ENCODE measurements around the gene ZNF565.

ZNF565 gene

DNA sequence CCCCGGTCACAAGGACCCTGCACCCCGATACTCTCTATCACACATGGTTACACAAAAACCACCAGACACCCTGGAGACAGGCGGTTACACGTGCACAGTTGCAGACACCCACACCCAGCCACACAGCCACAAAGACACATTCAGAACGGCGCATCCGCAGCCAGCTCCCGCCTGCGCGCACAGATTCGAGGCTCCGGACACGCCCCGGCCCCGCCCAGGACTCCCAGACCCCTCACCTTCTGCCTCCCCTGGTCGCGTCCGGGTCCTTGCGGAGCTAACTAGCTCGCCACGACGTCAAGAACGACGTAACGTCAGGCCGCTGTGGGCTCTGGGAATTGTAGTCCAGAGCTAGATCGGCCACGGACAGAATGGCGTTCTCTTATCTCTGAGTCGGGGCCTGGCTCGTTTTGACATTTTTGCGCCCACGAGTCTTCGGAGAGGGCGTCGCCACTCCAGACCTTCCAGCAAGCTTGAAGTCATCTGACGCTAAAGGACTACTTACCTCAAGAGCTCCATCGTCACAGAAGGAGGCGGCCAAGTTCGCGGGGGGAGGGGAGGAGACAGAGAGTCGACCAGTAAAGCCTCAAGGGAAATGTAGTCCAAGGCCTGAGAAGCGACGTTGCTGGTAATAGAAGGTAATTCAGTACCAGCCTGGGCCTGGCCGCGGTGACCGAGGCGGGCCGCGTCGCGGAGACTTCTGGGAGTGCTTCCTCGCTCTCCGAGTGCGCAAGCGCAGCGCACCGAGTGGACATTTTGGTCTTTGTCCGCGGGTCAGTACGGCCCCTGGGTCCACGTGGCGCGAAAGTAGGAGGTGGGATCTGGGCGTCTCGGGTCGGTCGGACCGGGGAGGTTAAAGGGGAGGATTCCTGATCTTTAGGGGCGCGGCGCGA, at the start of gene ZNF565, which contains the start of gene ZNF146:
ZNF565 (minus strand) TSS at position 280 of the 890 bp plus-strand sequence. CDS start 12,680 bp downstream, outside the sequence.
ZNF146 (plus strand) TSS at position 721 of the 890 bp plus-strand sequence. CDS start 21,335 bp downstream, outside the sequence.
- Histone ChIP-seq H3K4me3 (ENCODE audit: low read depth in 1 of 5, low read length in 5 of 5) (peak within 1 kb of the TSS; percentile 63 to 99 (median 92)), H3K9ac (ENCODE audit: low read length in 5 of 5) (peak within 1 kb of the TSS; percentile 85 to 98 (median 90)), H3K27me3 (ENCODE audit: control insufficient read depth in 5 of 5, insufficient read depth in 4 of 5, low read length in 5 of 5) (no peaks in the 10 kb centered on the region), H3K27ac (ENCODE audit: low read depth, low read length) (peak within 1 kb of the TSS; percentile 98), H3K36me3 (ENCODE audit: control insufficient read depth in 5 of 5, insufficient read depth in 5 of 5, low read length in 5 of 5) (peaks cover 0 to 7% (median 2%) of the 10 kb centered on the region in 5 donors), H3K9me3 (ENCODE audit: control insufficient read depth in 5 of 5, low read length in 5 of 5) (no peaks in the 10 kb centered on the region), H3K4me1 (ENCODE audit: control insufficient read depth in 5 of 5, insufficient read depth in 5 of 5, low read length in 5 of 5) (peaks cover 3 to 23% (median 19%) of the 10 kb centered on the region in 5 donors)

DNA sequence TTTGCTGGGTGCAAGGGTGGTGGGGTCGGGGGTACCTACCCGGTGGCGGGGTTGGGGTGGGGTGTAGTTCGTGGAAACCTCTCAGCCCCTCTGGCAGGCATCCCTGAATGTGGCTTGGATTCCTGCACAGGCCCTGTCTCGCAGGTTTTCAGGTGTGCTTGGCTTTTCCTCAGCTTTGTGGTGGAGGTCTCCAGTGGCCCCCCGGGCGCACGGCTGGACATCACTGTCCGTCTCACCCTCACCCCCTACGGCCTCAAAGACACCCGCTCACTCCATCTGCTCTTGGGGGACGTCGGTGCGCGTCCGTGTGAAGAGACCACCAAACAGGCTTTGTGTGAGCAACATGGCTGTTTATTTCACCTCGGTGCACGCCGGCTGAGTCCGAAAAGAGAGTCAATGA, 44.7 kb upstream of the ZNF565 start:
- no peak overlapping the region for H3K4me3 ChIP-seq (ENCODE audit: low read depth in 1 of 5, low read length in 5 of 5)
- H3K27me3 ChIP-seq (ENCODE audit: control insufficient read depth in 5 of 5, insufficient read depth in 4 of 5, low read length in 5 of 5) = no peaks in the 10 kb centered on the region
- peaks cover 0 to 4% (median 2%) of the 10 kb centered on the region in 5 donors for H3K9me3 ChIP-seq (ENCODE audit: control insufficient read depth in 5 of 5, low read length in 5 of 5)
- H3K4me1 ChIP-seq (ENCODE audit: control insufficient read depth in 5 of 5, insufficient read depth in 5 of 5, low read length in 5 of 5) = peaks cover 0 to 18% (median 11%) of the 10 kb centered on the region in 5 donors
- peaks cover 0 to 4% (median 0%) of the 10 kb centered on the region in 5 donors for H3K36me3 ChIP-seq (ENCODE audit: control insufficient read depth in 5 of 5, insufficient read depth in 5 of 5, low read length in 5 of 5)
- H3K27ac ChIP-seq (ENCODE audit: low read depth, low read length) = no peak overlapping the region
- H3K9ac ChIP-seq (ENCODE audit: low read length in 5 of 5) = no peak overlapping the region

DNA sequence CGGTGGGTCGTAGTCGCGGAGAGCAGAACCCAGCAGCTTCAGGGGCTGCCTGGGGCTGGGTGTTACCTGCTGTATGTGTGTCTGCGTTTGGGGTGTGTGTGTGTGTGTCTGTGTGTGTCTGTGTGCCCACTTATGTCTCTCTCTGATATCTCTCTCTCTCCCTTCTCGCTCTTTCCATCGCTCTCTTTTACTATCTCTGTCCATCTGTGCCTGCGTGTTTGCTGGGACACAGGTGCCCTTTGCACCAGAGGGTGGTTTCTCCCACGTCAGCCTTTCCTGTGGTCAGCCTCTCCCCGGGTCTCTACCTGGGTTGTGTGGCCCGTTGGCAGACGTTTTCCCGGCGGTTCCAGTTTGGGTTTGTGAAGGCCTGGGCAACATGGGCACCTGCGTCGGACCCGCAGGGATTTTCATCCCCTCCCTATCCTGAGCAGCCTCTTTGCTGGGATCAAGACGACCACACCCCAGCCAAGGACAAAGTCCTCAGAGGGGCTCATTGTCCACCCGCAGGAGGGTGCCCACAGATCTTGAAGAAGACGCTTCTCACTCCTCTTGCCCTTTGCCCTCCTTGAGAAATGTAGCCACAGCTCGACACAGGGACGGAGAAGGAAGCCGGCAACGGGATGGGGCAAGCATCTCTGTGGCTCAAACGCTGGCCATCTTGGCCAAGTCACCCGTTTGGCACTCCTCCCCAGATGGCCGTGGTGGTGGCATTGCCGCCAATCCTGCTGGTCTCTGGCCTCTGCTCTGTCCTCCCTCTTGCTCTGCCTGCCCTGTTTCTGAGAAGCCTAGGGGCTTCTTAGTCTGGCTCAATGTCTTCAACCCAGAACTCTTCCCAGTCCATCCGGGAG, 43.8 kb upstream of the ZNF565 start:
- Histone ChIP-seq H3K9me3 (ENCODE audit: control insufficient read depth in 5 of 5, low read length in 5 of 5) (peaks cover 0 to 6% (median 2%) of the 10 kb centered on the region in 5 donors), H3K36me3 (ENCODE audit: control insufficient read depth in 5 of 5, insufficient read depth in 5 of 5, low read length in 5 of 5) (peaks cover 0 to 4% (median 0%) of the 10 kb centered on the region in 5 donors), H3K27ac (ENCODE audit: low read depth, low read length) (no peak overlapping the region), H3K4me3 (ENCODE audit: low read depth in 1 of 5, low read length in 5 of 5) (peak overlapping the region in 4 of 5 donors; percentile 53 to 72 (median 70)), H3K27me3 (ENCODE audit: control insufficient read depth in 5 of 5, insufficient read depth in 4 of 5, low read length in 5 of 5) (no peaks in the 10 kb centered on the region), H3K9ac (ENCODE audit: low read length in 5 of 5) (peak overlapping the region in 1 of 5 donors; percentile 80), H3K4me1 (ENCODE audit: control insufficient read depth in 5 of 5, insufficient read depth in 5 of 5, low read length in 5 of 5) (peaks cover 0 to 18% (median 11%) of the 10 kb centered on the region in 5 donors)

DNA sequence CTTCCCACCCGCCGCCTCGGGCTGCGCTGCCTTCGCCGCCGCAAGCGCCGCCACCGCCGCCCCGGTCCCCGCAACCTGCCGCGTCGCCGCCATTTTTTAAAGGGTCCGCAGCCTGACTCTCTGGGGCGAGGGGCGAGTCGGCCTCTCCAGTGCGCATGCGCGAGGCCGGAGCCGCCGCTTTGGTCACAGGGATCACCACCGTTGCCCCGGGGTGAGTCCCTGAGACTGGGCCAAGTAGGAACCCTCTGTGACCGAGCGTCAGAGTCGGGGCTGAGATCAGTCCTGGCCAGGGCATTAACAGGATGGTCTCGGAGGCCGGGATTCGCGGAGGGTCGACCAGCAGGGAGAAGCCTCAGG, 43.0 kb upstream of the ZNF565 start:
- Histone ChIP-seq H3K9me3 (ENCODE audit: control insufficient read depth in 5 of 5, low read length in 5 of 5) (peaks cover 0 to 6% (median 2%) of the 10 kb centered on the region in 5 donors), H3K27me3 (ENCODE audit: control insufficient read depth in 5 of 5, insufficient read depth in 4 of 5, low read length in 5 of 5) (no peaks in the 10 kb centered on the region), H3K4me3 (ENCODE audit: low read depth in 1 of 5, low read length in 5 of 5) (peak overlapping the region in 4 of 5 donors; percentile 53 to 72 (median 70)), H3K4me1 (ENCODE audit: control insufficient read depth in 5 of 5, insufficient read depth in 5 of 5, low read length in 5 of 5) (peaks cover 0 to 18% (median 11%) of the 10 kb centered on the region in 5 donors), H3K9ac (ENCODE audit: low read length in 5 of 5) (peak overlapping the region in 4 of 5 donors; percentile 35 to 80 (median 66)), H3K27ac (ENCODE audit: low read depth, low read length) (no peak overlapping the region), H3K36me3 (ENCODE audit: control insufficient read depth in 5 of 5, insufficient read depth in 5 of 5, low read length in 5 of 5) (peaks cover 0 to 4% (median 0%) of the 10 kb centered on the region in 5 donors)

GRCh38 chr19:36256853-36257519, 42.5 kb upstream of the ZNF565 start:
- Histone ChIP-seq H3K9me3 (ENCODE audit: control insufficient read depth in 5 of 5, low read length in 5 of 5) (peaks cover 0 to 6% (median 2%) of the 10 kb centered on the region in 5 donors), H3K27me3 (ENCODE audit: control insufficient read depth in 5 of 5, insufficient read depth in 4 of 5, low read length in 5 of 5) (no peaks in the 10 kb centered on the region), H3K36me3 (ENCODE audit: control insufficient read depth in 5 of 5, insufficient read depth in 5 of 5, low read length in 5 of 5) (peaks cover 0 to 4% (median 0%) of the 10 kb centered on the region in 5 donors), H3K4me3 (ENCODE audit: low read depth in 1 of 5, low read length in 5 of 5) (peak overlapping the region; percentile 53 to 72 (median 69)), H3K9ac (ENCODE audit: low read length in 5 of 5) (peak overlapping the region in 4 of 5 donors; percentile 35 to 80 (median 66)), H3K27ac (ENCODE audit: low read depth, low read length) (no peak overlapping the region), H3K4me1 (ENCODE audit: control insufficient read depth in 5 of 5, insufficient read depth in 5 of 5, low read length in 5 of 5) (peaks cover 0 to 18% (median 11%) of the 10 kb centered on the region in 5 donors)

DNA sequence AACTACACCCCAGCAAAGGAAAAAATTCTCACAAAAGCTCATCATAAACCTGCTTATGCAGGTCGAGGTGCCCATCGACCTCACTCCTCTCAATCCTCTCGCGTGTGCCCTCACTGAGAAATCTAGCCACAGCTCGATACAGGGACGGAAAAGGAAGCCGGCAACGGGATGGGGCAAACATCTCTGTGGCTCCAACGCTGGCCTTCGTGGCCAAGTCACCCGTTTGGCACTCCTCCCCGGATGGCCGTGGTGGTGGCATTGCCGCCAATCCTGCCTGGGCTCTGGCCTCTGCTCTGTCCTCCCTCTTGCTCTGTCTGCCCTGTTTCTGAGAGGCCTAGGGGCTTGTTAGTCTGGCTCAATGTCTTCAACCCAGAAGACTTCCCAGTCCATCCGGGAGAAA, 41.6 kb upstream of the ZNF565 start:
- Histone ChIP-seq H3K9me3 (ENCODE audit: control insufficient read depth in 5 of 5, low read length in 5 of 5) (peaks cover 0 to 6% (median 2%) of the 10 kb centered on the region in 5 donors), H3K4me1 (ENCODE audit: control insufficient read depth in 5 of 5, insufficient read depth in 5 of 5, low read length in 5 of 5) (peaks cover 0 to 18% (median 11%) of the 10 kb centered on the region in 5 donors), H3K36me3 (ENCODE audit: control insufficient read depth in 5 of 5, insufficient read depth in 5 of 5, low read length in 5 of 5) (peaks cover 0 to 4% (median 0%) of the 10 kb centered on the region in 5 donors), H3K27me3 (ENCODE audit: control insufficient read depth in 5 of 5, insufficient read depth in 4 of 5, low read length in 5 of 5) (no peaks in the 10 kb centered on the region), H3K9ac (ENCODE audit: low read length in 5 of 5) (no peak overlapping the region), H3K27ac (ENCODE audit: low read depth, low read length) (no peak overlapping the region), H3K4me3 (ENCODE audit: low read depth in 1 of 5, low read length in 5 of 5) (no peak overlapping the region)

- no peak overlapping the region for H3K9ac ChIP-seq (ENCODE audit: low read length in 5 of 5)
- H3K36me3 ChIP-seq (ENCODE audit: control insufficient read depth in 5 of 5, insufficient read depth in 5 of 5, low read length in 5 of 5) = peaks cover 0 to 4% (median 0%) of the 10 kb centered on the region in 5 donors
- H3K4me3 ChIP-seq (ENCODE audit: low read depth in 1 of 5, low read length in 5 of 5) = no peak overlapping the region
- H3K27ac ChIP-seq (ENCODE audit: low read depth, low read length) = no peak overlapping the region
- peaks cover 0 to 6% (median 2%) of the 10 kb centered on the region in 5 donors for H3K9me3 ChIP-seq (ENCODE audit: control insufficient read depth in 5 of 5, low read length in 5 of 5)
- peaks cover 0 to 18% (median 11%) of the 10 kb centered on the region in 5 donors for H3K4me1 ChIP-seq (ENCODE audit: control insufficient read depth in 5 of 5, insufficient read depth in 5 of 5, low read length in 5 of 5)
- no peaks in the 10 kb centered on the region for H3K27me3 ChIP-seq (ENCODE audit: control insufficient read depth in 5 of 5, insufficient read depth in 4 of 5, low read length in 5 of 5)
Observed at GRCh38 chr19:36255316-36255715, 40.9 kb upstream of the ZNF565 start.

- Histone ChIP-seq H3K27ac (ENCODE audit: low read depth, low read length) (no peak overlapping the region), H3K9me3 (ENCODE audit: control insufficient read depth in 5 of 5, low read length in 5 of 5) (peaks cover 0 to 6% (median 2%) of the 10 kb centered on the region in 5 donors), H3K4me3 (ENCODE audit: low read depth in 1 of 5, low read length in 5 of 5) (no peak overlapping the region), H3K27me3 (ENCODE audit: control insufficient read depth in 5 of 5, insufficient read depth in 4 of 5, low read length in 5 of 5) (no peaks in the 10 kb centered on the region), H3K36me3 (ENCODE audit: control insufficient read depth in 5 of 5, insufficient read depth in 5 of 5, low read length in 5 of 5) (peaks cover 0 to 4% (median 0%) of the 10 kb centered on the region in 5 donors), H3K9ac (ENCODE audit: low read length in 5 of 5) (no peak overlapping the region), H3K4me1 (ENCODE audit: control insufficient read depth in 5 of 5, insufficient read depth in 5 of 5, low read length in 5 of 5) (peaks cover 0 to 18% (median 11%) of the 10 kb centered on the region in 5 donors)
Observed at GRCh38 chr19:36254848-36255247, 40.4 kb upstream of the ZNF565 start.

GRCh38 chr19:36252047-36252446, 37.6 kb upstream of the ZNF565 start:
- Histone ChIP-seq H3K4me1 (ENCODE audit: control insufficient read depth in 5 of 5, insufficient read depth in 5 of 5, low read length in 5 of 5) (peaks cover 0 to 3% (median 2%) of the 10 kb centered on the region in 5 donors), H3K9me3 (ENCODE audit: control insufficient read depth in 5 of 5, low read length in 5 of 5) (peaks cover 0 to 3% (median 2%) of the 10 kb centered on the region in 5 donors), H3K36me3 (ENCODE audit: control insufficient read depth in 5 of 5, insufficient read depth in 5 of 5, low read length in 5 of 5) (peaks cover 0 to 4% (median 0%) of the 10 kb centered on the region in 5 donors), H3K27ac (ENCODE audit: low read depth, low read length) (no peak overlapping the region), H3K4me3 (ENCODE audit: low read depth in 1 of 5, low read length in 5 of 5) (no peak overlapping the region), H3K9ac (ENCODE audit: low read length in 5 of 5) (no peak overlapping the region), H3K27me3 (ENCODE audit: control insufficient read depth in 5 of 5, insufficient read depth in 4 of 5, low read length in 5 of 5) (no peaks in the 10 kb centered on the region)
